Adrenal gland (tissue), 12 donors: ENCODE data around the gene ZNF212. TPM values are rescaled to one million over a fixed set of nuclear protein-coding genes. Genes with fewer than 3 reads are reported as not detected.
A peak's percentile ranks its signal among the peaks of the same experiment; 100 is the strongest.

Experiments used
- DNase-seq, 7 donors: peaks; one replicate each; pipeline ENCODE4 v3.0.0-alpha.2; 2019 to 2020
- H3K27ac ChIP-seq, 5 donors: fragments of 200-600 bp; sonication (generic) in 4 of 5; 1 replicate in 3 of 5; 2 replicates in 2 of 5; pipeline versions ENCODE4 v1.5.1 to v1.8.0; 2016 to 2020; ENCODE audit warnings: mild to moderate bottlenecking in 1 of 5
- H3K27me3 ChIP-seq: fragments of 200-600 bp; 2 replicates; pipeline ENCODE4 v1.8.0; 2021
- H3K36me3 ChIP-seq, 2 donors: fragments of 200-600 bp; replicated peaks in 1 of 2; 1 replicate in 1 of 2; 2 replicates in 1 of 2; pipeline versions ENCODE4 v1.5.1 to v1.8.0; 2018 to 2022
- H3K4me1 ChIP-seq, 2 donors: fragments of 200-600 bp; replicated peaks in 1 of 2; 1 replicate in 1 of 2; 2 replicates in 1 of 2; pipeline versions ENCODE4 v1.5.1 to v1.8.0; 2018 to 2021
- H3K4me3 ChIP-seq, 4 donors: fragments of 200-600 bp; sonication (generic) in 3 of 4; one replicate each; pipeline ENCODE4 v1.5.1; 2016 to 2018
- H3K9me3 ChIP-seq, 3 donors: fragments of 200-600 bp; sonication (generic) in 1 of 3; replicated peaks in 1 of 3; 1 replicate in 2 of 3; 2 replicates in 1 of 3; pipeline versions ENCODE4 v1.5.1 to v1.8.0; 2016 to 2021
- POLR2A ChIP-seq, 2 donors: fragments of 450-650 bp; IDR thresholded peaks; one replicate each; pipeline ENCODE4 v1.6.1; 2017; ENCODE audit warnings: antibody characterized with exemption in 2 of 2, mild to moderate bottlenecking in 2 of 2, moderate library complexity in 1 of 2
- WGBS, 4 donors: extraction: QIAGEN DNeasy Blood & Tissue Kit in 2 of 4; methylation state at CpG; one replicate each; pipeline versions ENCODE4 v1.1.5 to v1.1.7; 2013 to 2017; 5-methylcytosine and 5-hydroxymethylcytosine counted together
- intact Hi-C, 2 donors: fragments of 100-400 bp; cut with DNase I; formaldehyde crosslinking; loops; one replicate each; pipeline versions ENCODE4 v1.14.1 to v1.15.0; 2022 to 2023
- polyA plus RNA-seq, 3 donors: library from polyadenylated mRNA; stranded (reverse); fragments of 200-250 nt in 2 of 3; fragments of 350-450 nt in 1 of 3; fragmentation: Illumina TruSeq in 1 of 3; extraction: RNeasy Lipid Tissue Mini Kit (QIAGEN cat#74804) in 1 of 3; gene quantifications; one replicate each; pipeline ENCODE4 v1.2.3, GENCODE V29; 2013 to 2014
- total RNA-seq, 9 donors: library from RNA; depleted of rRNA in 4 of 9; stranded (reverse); fragments of >200 nt in 4 of 9; fragments of 120-200 nt in 1 of 9; fragmentation: NEBNext Ultra II Directional in 1 of 9; extraction: Animal tissue kit (Norgen Biotek cat#: 25700) in 1 of 9; gene quantifications; one replicate each; pipeline versions ENCODE4 v1.1.0 to v1.2.4, GENCODE V29; 2013 to 2023
- TF ChIP-seq, protein P1 (sequence below), 6 experiments: fragments of 450-650 bp in 4 of 6; fragments of 200-600 bp in 2 of 6; sonication (generic) in 1 of 6; IDR thresholded peaks; 1 replicate in 5 of 6; 2 replicates in 1 of 6; pipeline versions ENCODE4 v1.5.1 to v1.8.0; 2016 to 2021; ENCODE audit warnings: antibody characterized with exemption in 6 of 6, mild to moderate bottlenecking in 2 of 6, moderate library complexity in 1 of 6
- donor health status: healthy with polysubstance abuse.
- donor health status: Bipolar disorder and iron deficiency.
- donor health status: DM: yes; HTN: yes; CAD: no.
- donor health status: DM: no; HTN: no; CAD: no.
- donor health status: DM: no; HTN: no; CAD: no.
- donor health status: DM: yes; HTN: yes; CAD: no.

ZNF212 gene
- total and polyA plus RNA-seq, 12 donors = 5.5 to 22.7 (median 10.4) TPM

DNA sequence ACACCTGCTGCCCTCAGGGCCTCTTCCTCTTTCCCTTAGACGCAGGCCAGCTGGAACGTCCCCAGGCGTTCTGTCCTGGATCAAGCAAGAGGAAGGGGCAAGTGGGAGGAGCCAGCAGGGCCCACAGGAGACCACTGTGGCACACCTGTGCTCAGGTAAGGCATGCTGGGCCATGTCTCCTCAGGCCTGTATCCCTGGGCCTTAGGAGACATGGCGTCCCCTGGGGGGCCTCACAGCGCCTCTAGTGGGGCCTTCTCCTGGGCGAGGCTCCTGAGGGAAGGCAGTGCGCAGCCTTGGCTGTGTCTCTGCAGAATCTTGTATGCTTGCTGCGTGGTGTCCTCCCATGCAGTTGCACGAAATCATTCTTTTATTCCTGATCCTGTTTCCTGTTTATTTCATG is 53.9 kb downstream of the ZNF212 start:
- no peak for TF ChIP-seq POLR2A (IDR thresholded peaks at IDR 0.05)
- TF ChIP-seq, protein P1, sequence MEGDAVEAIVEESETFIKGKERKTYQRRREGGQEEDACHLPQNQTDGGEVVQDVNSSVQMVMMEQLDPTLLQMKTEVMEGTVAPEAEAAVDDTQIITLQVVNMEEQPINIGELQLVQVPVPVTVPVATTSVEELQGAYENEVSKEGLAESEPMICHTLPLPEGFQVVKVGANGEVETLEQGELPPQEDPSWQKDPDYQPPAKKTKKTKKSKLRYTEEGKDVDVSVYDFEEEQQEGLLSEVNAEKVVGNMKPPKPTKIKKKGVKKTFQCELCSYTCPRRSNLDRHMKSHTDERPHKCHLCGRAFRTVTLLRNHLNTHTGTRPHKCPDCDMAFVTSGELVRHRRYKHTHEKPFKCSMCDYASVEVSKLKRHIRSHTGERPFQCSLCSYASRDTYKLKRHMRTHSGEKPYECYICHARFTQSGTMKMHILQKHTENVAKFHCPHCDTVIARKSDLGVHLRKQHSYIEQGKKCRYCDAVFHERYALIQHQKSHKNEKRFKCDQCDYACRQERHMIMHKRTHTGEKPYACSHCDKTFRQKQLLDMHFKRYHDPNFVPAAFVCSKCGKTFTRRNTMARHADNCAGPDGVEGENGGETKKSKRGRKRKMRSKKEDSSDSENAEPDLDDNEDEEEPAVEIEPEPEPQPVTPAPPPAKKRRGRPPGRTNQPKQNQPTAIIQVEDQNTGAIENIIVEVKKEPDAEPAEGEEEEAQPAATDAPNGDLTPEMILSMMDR (IDR thresholded peaks at IDR 0.05) = no peak
- no peaks in the 10 kb centered on the region for H3K9me3 ChIP-seq
- no peak for DNase-seq
- no peaks in the 10 kb centered on the region for H3K4me1 ChIP-seq
- no peaks in the 10 kb centered on the region for H3K27me3 ChIP-seq
- no peak overlapping the region for H3K27ac ChIP-seq
- intact Hi-C loops = no loop called here
- WGBS, 4 donors = 90 to 98% (median 94%) methylated on average over 4 to 9 of the region's 9 CpGs
- no peaks in the 10 kb centered on the region for H3K36me3 ChIP-seq
- H3K4me3 ChIP-seq = no peak overlapping the region

DNA sequence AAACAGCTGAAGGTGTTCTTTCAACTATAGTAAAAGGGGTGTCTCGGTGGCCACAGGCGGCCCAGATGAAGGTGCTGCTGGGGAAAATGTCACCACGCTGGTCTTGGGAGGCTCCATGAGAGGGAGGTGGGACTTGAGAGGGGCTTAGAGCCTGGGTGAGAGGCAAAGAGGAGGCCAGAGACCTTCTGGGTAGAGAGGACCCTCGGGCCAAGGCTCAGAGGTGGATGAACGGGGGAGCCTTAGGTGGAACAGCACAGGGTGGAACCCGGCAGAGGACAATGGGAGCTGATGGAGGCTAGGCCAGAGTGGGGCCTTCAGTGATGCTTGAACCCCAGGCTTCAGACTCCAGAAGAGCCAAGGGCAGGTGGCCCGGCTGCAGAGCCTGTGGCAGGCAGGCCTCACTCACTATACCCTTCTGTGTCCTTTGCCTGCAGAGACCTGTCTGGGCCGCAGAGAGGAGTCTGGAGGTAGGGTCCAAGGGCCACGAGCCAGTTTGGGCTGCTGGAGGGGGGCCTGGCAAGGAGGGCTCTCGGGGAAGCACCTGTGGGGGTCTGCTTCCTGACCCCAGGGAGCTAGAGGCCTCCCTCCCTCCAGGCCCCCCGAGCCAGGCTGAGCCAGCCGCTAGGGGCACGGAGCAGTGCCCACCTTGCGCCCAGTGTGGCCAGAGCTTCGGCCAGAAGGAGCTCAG is 54.6 kb downstream of the ZNF212 start:
- Histone ChIP-seq H3K4me1 (no peaks in the 10 kb centered on the region), H3K9me3 (no peaks in the 10 kb centered on the region), H3K27me3 (no peaks in the 10 kb centered on the region), H3K36me3 (no peaks in the 10 kb centered on the region), H3K27ac (no peak overlapping the region), H3K4me3 (no peak overlapping the region)
- TF ChIP-seq, protein P1 (IDR thresholded peaks at IDR 0.05) = no peak
- TF ChIP-seq POLR2A (IDR thresholded peaks at IDR 0.05) = no peak
- DNase-seq = peak in 1 of 7 donors; percentile 24
- 89 to 93% (median 90%) methylated on average over 6 to 15 of the region's 15 CpGs for WGBS, 4 donors
- intact Hi-C loops = no loop called here

DNA sequence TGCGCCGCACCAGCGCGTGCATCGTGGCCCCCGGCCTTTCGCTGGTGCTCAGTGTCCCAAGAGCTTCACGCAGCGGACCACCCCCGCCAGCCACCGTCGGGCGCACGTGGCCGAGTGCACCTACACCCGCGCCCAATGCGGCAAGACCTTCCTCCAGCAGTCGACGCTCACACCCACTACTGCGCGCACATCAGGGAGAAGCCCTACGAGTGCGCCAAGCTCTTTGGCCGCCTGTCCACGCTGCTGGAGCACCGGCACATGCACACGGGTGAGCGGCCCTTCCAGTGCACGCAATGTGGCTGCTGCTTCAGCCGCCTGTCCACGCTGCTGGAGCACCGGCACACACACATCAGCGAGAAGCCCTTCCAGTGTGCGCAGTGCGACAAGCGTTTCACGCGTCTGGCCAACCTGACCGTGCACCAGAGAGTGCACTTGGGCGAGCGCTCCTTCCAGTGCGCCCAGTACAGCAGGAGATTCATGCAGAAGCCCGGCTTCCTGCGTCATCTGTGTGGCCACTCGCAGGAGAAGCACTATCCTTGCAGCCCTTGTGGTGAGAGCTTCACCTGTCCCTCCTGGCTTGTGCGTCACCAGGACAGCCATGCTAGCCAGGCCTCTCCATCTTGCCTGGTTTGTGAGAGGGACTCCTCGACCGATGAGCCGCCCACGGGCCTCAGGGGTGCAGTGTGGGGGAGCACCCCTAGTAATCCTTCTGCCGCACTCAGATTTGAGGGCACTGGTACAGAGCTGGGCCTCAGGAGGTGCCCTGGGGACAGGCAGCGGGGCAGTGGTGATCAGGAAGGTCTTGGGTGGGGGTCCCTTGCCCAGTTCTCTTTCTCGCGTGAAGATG is 55.4 kb downstream of the ZNF212 start:
- WGBS, 4 donors = 97 to 99% (median 97%) methylated on average over 28 to 55 of the region's 55 CpGs
- intact Hi-C loops = no loop called here
- H3K4me3 ChIP-seq = no peak overlapping the region
- no peaks in the 10 kb centered on the region for H3K36me3 ChIP-seq
- H3K4me1 ChIP-seq = no peaks in the 10 kb centered on the region
- H3K9me3 ChIP-seq = no peaks in the 10 kb centered on the region
- no peaks in the 10 kb centered on the region for H3K27me3 ChIP-seq
- TF ChIP-seq POLR2A (IDR thresholded peaks at IDR 0.05) = no peak
- TF ChIP-seq, protein P1 (IDR thresholded peaks at IDR 0.05) = no peak
- peak in 1 of 7 donors; percentile 29 for DNase-seq
- no peak overlapping the region for H3K27ac ChIP-seq

DNA sequence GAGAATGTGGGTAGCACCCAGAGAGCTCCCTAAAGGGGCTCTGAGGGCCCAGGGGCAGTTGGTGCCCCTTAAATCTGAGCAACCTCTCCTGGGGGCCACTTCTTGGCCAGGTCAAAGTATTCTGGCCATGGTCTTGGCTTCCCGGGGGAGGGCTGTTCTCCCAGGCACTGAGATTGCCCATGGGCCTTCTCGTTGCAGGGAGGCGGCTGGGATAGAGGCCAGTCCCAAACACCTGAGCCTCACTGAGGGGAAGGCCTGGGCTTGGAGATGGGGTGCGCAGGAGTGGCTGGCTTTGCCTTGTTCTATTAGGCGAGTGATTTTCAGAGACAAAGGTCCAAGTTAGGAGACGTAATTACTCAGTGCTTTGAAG is 56.0 kb downstream of the ZNF212 start:
- Histone ChIP-seq H3K4me3 (no peak overlapping the region), H3K27ac (no peak overlapping the region), H3K27me3 (no peaks in the 10 kb centered on the region), H3K9me3 (no peaks in the 10 kb centered on the region), H3K36me3 (no peaks in the 10 kb centered on the region), H3K4me1 (no peaks in the 10 kb centered on the region)
- 93 to 97% (median 96%) methylated on average over 3 to 6 of the region's 6 CpGs for WGBS, 4 donors
- DNase-seq = peak in 1 of 7 donors; percentile 25
- TF ChIP-seq, protein P1 (IDR thresholded peaks at IDR 0.05) = no peak
- no peak for TF ChIP-seq POLR2A (IDR thresholded peaks at IDR 0.05)
- intact Hi-C loops = no loop called here
